Trophoblast cell (in vitro differentiated cells and primary cell): ENCODE data around the gene AFMID.

Experiments used
- DNase-seq, 2 donors: peaks; one replicate each; pipeline ENCODE4 v3.0.0-alpha.2; 2016
- H2AFZ ChIP-seq: 2 replicates; pipeline ENCODE4 v1.6.1; 2013; ENCODE audit warnings: low read length, moderate library complexity, mild to moderate bottlenecking; ENCODE audit not compliant: insufficient read depth, poor library complexity
- H2AK5ac ChIP-seq: 2 replicates; pipeline ENCODE4 v1.6.1; 2013; ENCODE audit warnings: mild to moderate bottlenecking, low read length
- H2BK120ac ChIP-seq: 2 replicates; pipeline ENCODE4 v1.6.1; 2013; ENCODE audit warnings: low read length, mild to moderate bottlenecking, moderate library complexity; ENCODE audit not compliant: insufficient read depth, poor library complexity
- H2BK12ac ChIP-seq: 2 replicates; pipeline ENCODE4 v1.6.1; 2013; ENCODE audit warnings: mild to moderate bottlenecking, low read length, moderate library complexity
- H2BK5ac ChIP-seq: 2 replicates; pipeline ENCODE4 v1.6.1; 2013; ENCODE audit warnings: low read length, low read depth, moderate library complexity, mild to moderate bottlenecking; ENCODE audit not compliant: poor library complexity
- H3K14ac ChIP-seq: 2 replicates; pipeline ENCODE4 v1.6.1; 2013; ENCODE audit warnings: mild to moderate bottlenecking, low read length
- H3K18ac ChIP-seq: 2 replicates; pipeline ENCODE4 v1.6.1; 2013; ENCODE audit warnings: mild to moderate bottlenecking, low read length
- H3K23ac ChIP-seq: 2 replicates; pipeline ENCODE4 v1.6.1; 2013; ENCODE audit warnings: low read length
- H3K27ac ChIP-seq: 2 replicates; pipeline ENCODE4 v1.5.1; 2013; ENCODE audit warnings: low read depth, mild to moderate bottlenecking, inconsistent platforms, low read length, moderate library complexity
- H3K27me3 ChIP-seq: 2 replicates; pipeline ENCODE4 v1.6.1; 2013; ENCODE audit warnings: inconsistent platforms, mild to moderate bottlenecking, low read length, moderate library complexity; ENCODE audit not compliant: insufficient read depth
- H3K36me3 ChIP-seq, 2 experiments: 1 replicate in 1 of 2; 2 replicates in 1 of 2; pipeline ENCODE4 v1.6.1; 2013; ENCODE audit warnings: low read length in 2 of 2, mild to moderate bottlenecking in 2 of 2, moderate library complexity in 1 of 2; ENCODE audit not compliant: insufficient read depth in 2 of 2, control insufficient read depth in 1 of 2
- H3K4ac ChIP-seq: 2 replicates; pipeline ENCODE4 v1.6.1; 2013; ENCODE audit warnings: low read depth, mild to moderate bottlenecking, low read length, moderate library complexity
- H3K4me1 ChIP-seq, 2 experiments: 1 replicate in 1 of 2; 2 replicates in 1 of 2; pipeline ENCODE4 v1.6.1; 2013; ENCODE audit warnings: low read length in 2 of 2, mild to moderate bottlenecking in 2 of 2, moderate library complexity in 1 of 2; ENCODE audit not compliant: insufficient read depth in 2 of 2, control insufficient read depth in 1 of 2
- H3K4me2 ChIP-seq: 2 replicates; pipeline ENCODE4 v1.6.1; 2013; ENCODE audit warnings: inconsistent platforms, mild to moderate bottlenecking, low read length, moderate library complexity
- H3K4me3 ChIP-seq: 2 replicates; pipeline ENCODE4 v1.5.1; 2013; ENCODE audit warnings: mild to moderate bottlenecking, low read depth, low read length, inconsistent platforms
- H3K79me1 ChIP-seq: one replicate; pipeline ENCODE4 v1.6.1; 2013; ENCODE audit warnings: low read length
- H3K79me2 ChIP-seq: 2 replicates; pipeline ENCODE4 v1.6.1; 2013; ENCODE audit warnings: low read length, mild to moderate bottlenecking; ENCODE audit not compliant: control insufficient read depth, insufficient read depth, poor library complexity
- H3K9ac ChIP-seq: 2 replicates; pipeline ENCODE4 v1.6.1; 2013; ENCODE audit warnings: mild to moderate bottlenecking, low read length
- H3K9me3 ChIP-seq: 2 replicates; pipeline ENCODE4 v1.6.1; 2013; ENCODE audit warnings: low read depth, mild to moderate bottlenecking, control low read depth, inconsistent platforms, low read length; ENCODE audit not compliant: insufficient read depth
- H4K12ac ChIP-seq: 2 replicates; pipeline ENCODE4 v1.6.1; 2013; ENCODE audit warnings: low read depth, mild to moderate bottlenecking, low read length, moderate library complexity
- H4K8ac ChIP-seq: 2 replicates; pipeline ENCODE4 v1.6.1; 2013; ENCODE audit warnings: low read depth, mild to moderate bottlenecking, low read length, moderate library complexity
- H4K91ac ChIP-seq: one replicate; pipeline ENCODE4 v1.6.1; 2013; ENCODE audit warnings: low read depth, mild to moderate bottlenecking, low read length, moderate library complexity
- WGBS: extraction: QIAGEN DNeasy Blood & Tissue Kit; methylation state at CpG from one replicate; pipeline ENCODE4 v1.1.7; 2013; ENCODE audit warnings: missing lambda C conversion rate; ENCODE audit not compliant: insufficient read length, insufficient coverage; ENCODE audit errors: extremely low coverage; 5-methylcytosine and 5-hydroxymethylcytosine counted together

AFMID gene

GRCh38 chr17:78174870-78175642 is 12.1 kb upstream of the AFMID start:
- no peak overlapping the region for H2AK5ac ChIP-seq
- H3K4me1 ChIP-seq = peaks cover 6 to 13% of the 10 kb centered on the region in 2 experiments
- no peak overlapping the region for H3K4ac ChIP-seq
- no peak overlapping the region for H3K14ac ChIP-seq
- H3K4me3 ChIP-seq = no peak overlapping the region
- no peak overlapping the region for H4K8ac ChIP-seq
- no peaks in the 10 kb centered on the region for H3K79me1 ChIP-seq
- no peak overlapping the region for H2BK5ac ChIP-seq
- no peak overlapping the region for H3K4me2 ChIP-seq
- H3K27me3 ChIP-seq = no peaks in the 10 kb centered on the region
- peaks cover 2% of the 10 kb centered on the region for H3K9me3 ChIP-seq
- no peak overlapping the region for H3K9ac ChIP-seq
- WGBS = no CpG with 5 or more reads among the region's 28 CpGs
- H3K18ac ChIP-seq = no peak overlapping the region
- DNase-seq = no peak
- no peak overlapping the region for H3K27ac ChIP-seq
- H4K12ac ChIP-seq = no peak overlapping the region
- no peak overlapping the region for H3K23ac ChIP-seq
- no peaks in the 10 kb centered on the region for H3K79me2 ChIP-seq
- H2BK12ac ChIP-seq = no peak overlapping the region
- peaks cover 47 to 52% of the 10 kb centered on the region in 2 experiments for H3K36me3 ChIP-seq
- no peak overlapping the region for H2BK120ac ChIP-seq
- H2AFZ ChIP-seq = no peak overlapping the region
- H4K91ac ChIP-seq = no peak overlapping the region

- no peak overlapping the region for H3K23ac ChIP-seq
- H3K4me1 ChIP-seq = peaks cover 6 to 13% of the 10 kb centered on the region in 2 experiments
- H3K4ac ChIP-seq = no peak overlapping the region
- H3K14ac ChIP-seq = no peak overlapping the region
- DNase-seq = no peak
- H3K4me3 ChIP-seq = no peak overlapping the region
- H4K12ac ChIP-seq = no peak overlapping the region
- H3K79me1 ChIP-seq = no peaks in the 10 kb centered on the region
- H3K18ac ChIP-seq = no peak overlapping the region
- H3K27ac ChIP-seq = no peak overlapping the region
- no peak overlapping the region for H3K9ac ChIP-seq
- H3K79me2 ChIP-seq = no peaks in the 10 kb centered on the region
- H3K27me3 ChIP-seq = no peaks in the 10 kb centered on the region
- WGBS = no CpG with 5 or more reads among the region's 14 CpGs
- no peak overlapping the region for H2BK120ac ChIP-seq
- no peak overlapping the region for H4K91ac ChIP-seq
- H3K4me2 ChIP-seq = no peak overlapping the region
- H4K8ac ChIP-seq = no peak overlapping the region
- H2BK12ac ChIP-seq = no peak overlapping the region
- no peak overlapping the region for H2BK5ac ChIP-seq
- peaks cover 2% of the 10 kb centered on the region for H3K9me3 ChIP-seq
- no peak overlapping the region for H2AFZ ChIP-seq
- H2AK5ac ChIP-seq = no peak overlapping the region
- peaks cover 48 to 52% of the 10 kb centered on the region in 2 experiments for H3K36me3 ChIP-seq
Measured at GRCh38 chr17:78175643-78175981, 11.6 kb upstream of the AFMID start.

GRCh38 chr17:78176548-78177025 is 10.6 kb upstream of the AFMID start:
- Histone ChIP-seq H3K4me3 (no peak overlapping the region), H3K23ac (no peak overlapping the region), H3K9me3 (peaks cover 2% of the 10 kb centered on the region), H3K79me1 (no peaks in the 10 kb centered on the region), H3K9ac (no peak overlapping the region), H3K79me2 (no peaks in the 10 kb centered on the region), H2AFZ (no peak overlapping the region), H3K27me3 (no peaks in the 10 kb centered on the region), H4K12ac (no peak overlapping the region), H3K36me3 (peaks cover 51 to 54% of the 10 kb centered on the region in 2 experiments), H2AK5ac (no peak overlapping the region), H3K4me2 (no peak overlapping the region), H3K4ac (no peak overlapping the region), H3K14ac (no peak overlapping the region), H2BK120ac (no peak overlapping the region), H2BK5ac (no peak overlapping the region), H3K27ac (no peak overlapping the region), H4K91ac (no peak overlapping the region), H4K8ac (no peak overlapping the region), H3K4me1 (peaks cover 6 to 13% of the 10 kb centered on the region in 2 experiments), H2BK12ac (no peak overlapping the region), H3K18ac (no peak overlapping the region)
- no CpG with 5 or more reads among the region's 14 CpGs for WGBS
- peak; percentile 65 to 83 for DNase-seq

GRCh38 chr17:78179372-78179771 is 7.8 kb upstream of the AFMID start:
- H2AFZ ChIP-seq = no peak overlapping the region
- H3K4me2 ChIP-seq = no peak overlapping the region
- peaks cover 54 to 60% of the 10 kb centered on the region in 2 experiments for H3K36me3 ChIP-seq
- H3K18ac ChIP-seq = no peak overlapping the region
- H2BK12ac ChIP-seq = no peak overlapping the region
- no peak overlapping the region for H3K9ac ChIP-seq
- H4K12ac ChIP-seq = no peak overlapping the region
- H3K4me3 ChIP-seq = no peak overlapping the region
- H3K79me2 ChIP-seq = no peaks in the 10 kb centered on the region
- H2AK5ac ChIP-seq = no peak overlapping the region
- H4K8ac ChIP-seq = no peak overlapping the region
- no peak overlapping the region for H3K27ac ChIP-seq
- no peaks in the 10 kb centered on the region for H3K79me1 ChIP-seq
- H2BK5ac ChIP-seq = no peak overlapping the region
- peak; percentile 83 to 90 for DNase-seq
- peaks cover 2% of the 10 kb centered on the region for H3K9me3 ChIP-seq
- H2BK120ac ChIP-seq = no peak overlapping the region
- peaks cover 4 to 6% of the 10 kb centered on the region in 2 experiments for H3K4me1 ChIP-seq
- H4K91ac ChIP-seq = no peak overlapping the region
- no CpG with 5 or more reads among the region's 17 CpGs for WGBS
- H3K27me3 ChIP-seq = no peaks in the 10 kb centered on the region
- no peak overlapping the region for H3K23ac ChIP-seq
- no peak overlapping the region for H3K14ac ChIP-seq
- no peak overlapping the region for H3K4ac ChIP-seq
